Activated CD8-positive, alpha-beta memory T cell treated with anti-CD3 and anti-CD28 coated beads for 24 hours (primary cell): ENCODE measurements around the gene CORIN.
A peak's percentile ranks its signal among the peaks of the same experiment; 100 is the strongest.
"Not testable (repeated sequence)": the region's sequence is repeated elsewhere in the genome, so short reads cannot be mapped to it uniquely, and the experiment has no call there.

Experiments
- DNase-seq: peaks from one replicate; pipeline ENCODE4 v3.0.0-alpha.2; 2020

Gene CORIN

DNA sequence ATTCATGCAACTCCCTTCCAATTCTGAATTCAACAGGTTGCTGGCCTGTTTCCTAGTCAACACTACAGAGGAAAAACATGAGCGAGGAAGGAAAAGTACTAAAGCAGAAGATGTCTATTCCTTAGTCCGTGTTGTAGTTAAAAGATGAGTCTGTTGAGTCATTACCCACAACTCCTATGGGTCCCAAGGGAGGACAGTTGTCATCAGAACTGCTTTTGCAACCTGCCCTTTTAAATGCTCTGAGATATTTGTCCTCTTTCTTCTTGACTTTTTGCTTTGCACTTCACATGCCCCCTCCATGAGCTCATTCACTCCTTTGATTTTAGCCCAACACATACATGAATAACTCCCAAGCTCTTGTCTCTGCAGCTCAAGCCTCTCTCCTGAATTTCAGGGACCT lies 119.2 kb downstream of the CORIN start:
- DNase-seq = no peak

DNA sequence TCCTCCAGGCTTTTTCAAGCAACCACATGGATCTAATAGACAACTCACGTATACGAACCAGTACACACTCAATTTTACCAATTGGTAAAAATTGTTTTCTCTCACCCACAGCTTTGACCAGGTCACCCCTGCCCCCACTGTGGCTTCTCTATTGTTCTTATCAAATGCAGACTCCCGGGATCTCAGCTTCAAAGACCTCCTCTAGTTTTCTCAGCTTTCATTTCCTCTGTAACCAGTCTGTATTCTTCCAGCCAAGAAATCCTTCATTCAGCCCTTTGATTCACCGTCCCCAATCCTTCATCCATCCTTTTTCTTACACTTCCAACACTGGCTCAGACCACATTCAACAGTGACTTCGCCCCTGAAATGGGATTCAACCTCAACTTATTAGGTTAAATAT lies 120.7 kb downstream of the CORIN start:
- no peak for DNase-seq

DNA sequence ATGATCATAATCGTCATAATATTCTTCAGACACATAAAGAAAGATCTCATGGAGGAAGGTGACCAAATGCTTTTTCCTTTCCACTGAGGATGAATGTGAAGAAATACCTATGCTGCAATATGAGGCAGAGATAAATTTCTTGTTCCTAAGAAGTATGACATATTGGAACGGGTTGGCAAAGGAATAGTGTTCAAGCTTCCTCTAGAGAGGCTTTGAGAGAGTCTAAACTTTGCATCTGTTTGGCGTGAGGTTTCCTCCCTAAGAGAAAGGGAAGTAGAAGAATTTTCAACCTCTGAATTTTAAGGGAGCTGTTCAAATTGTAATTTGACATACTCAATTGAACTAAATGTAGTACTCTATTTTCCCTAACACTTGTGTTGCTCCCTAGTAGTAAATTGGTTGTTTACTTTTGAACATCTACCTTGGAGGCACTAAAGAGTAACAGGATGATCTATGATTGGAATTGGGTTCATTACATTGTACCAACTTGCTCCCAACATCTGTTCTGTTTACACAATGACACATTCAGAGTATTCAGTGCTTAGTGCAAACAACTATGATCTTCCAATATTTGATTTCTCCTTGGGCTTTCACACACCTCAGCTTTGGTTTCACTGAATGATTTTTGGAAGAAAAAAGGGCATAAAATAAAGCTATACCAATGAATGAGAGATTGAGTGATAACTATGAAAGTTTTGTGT lies 122.0 kb downstream of the CORIN start:
- no peak for DNase-seq

- no peak for DNase-seq
These were observed 123.6 kb downstream of the CORIN start for GRCh38 chr4:47714269-47714668.

GRCh38 chr4:47713129-47713834 lies 124.6 kb downstream of the CORIN start:
- no peak for DNase-seq

DNA sequence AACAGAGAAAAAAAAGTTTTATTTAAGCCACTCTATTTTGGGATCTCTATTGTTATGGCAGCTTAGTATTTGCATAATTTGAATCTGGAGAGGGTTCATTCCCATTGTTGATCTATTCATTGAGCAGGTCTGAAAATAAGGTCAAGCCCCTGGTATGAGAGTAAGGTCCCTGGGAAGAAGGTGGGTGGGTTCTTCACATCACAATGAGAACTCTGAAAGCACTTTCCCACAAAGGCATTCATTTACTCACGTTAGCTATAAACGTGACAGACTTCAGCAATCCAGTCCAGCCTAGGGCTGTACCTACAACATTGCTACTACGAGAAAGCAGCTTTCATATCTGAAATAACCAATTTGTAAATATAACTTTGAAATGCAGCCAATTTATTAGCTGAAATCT lies 126.2 kb downstream of the CORIN start:
- DNase-seq = no peak

DNA sequence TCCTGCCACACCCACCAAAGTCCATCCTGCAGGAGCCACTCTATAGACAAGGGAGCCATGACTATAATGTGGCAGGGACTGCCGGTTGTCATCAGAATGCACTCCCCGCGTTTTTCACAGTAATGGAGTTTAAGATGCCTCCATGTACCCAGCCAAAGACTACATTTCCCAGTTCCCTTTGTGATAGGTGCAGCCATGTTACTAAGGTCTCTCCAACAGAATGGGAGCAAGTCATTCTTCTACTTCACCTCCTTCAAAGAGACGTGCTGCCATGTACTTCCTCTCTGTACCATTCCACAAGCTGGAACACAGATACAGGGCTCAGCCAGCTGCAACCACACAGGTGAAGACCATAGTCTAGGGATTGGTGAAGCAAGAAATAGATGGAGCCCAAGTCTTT lies 126.7 kb downstream of the CORIN start:
- no peak for DNase-seq

DNA sequence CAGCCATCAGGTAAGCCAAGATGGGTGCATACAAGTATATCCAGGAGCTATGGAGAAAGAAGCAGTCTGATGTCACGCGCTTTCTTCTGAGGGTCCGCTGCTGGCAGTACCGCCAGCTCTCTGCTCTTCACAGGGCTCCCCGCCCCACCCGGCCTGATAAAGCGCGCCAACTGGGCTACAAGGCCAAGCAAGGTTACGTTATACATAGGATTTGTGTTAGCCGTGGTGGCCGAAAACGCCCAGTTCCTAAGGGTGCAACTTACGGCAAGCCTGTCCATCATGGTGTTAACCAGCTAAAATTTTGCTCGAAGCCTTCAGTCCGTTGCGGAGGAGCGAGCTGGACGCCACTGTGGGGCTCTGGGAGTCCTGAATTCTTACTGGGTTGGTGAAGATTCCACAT lies 131.5 kb downstream of the CORIN start:
- DNase-seq = not testable (repeated sequence)

- no peak for DNase-seq
These were observed 132.4 kb downstream of the CORIN start for GRCh38 chr4:47705326-47705981.

GRCh38 chr4:47704693-47705325 lies 133.1 kb downstream of the CORIN start:
- no peak for DNase-seq

GRCh38 chr4:47703956-47704355 lies 133.9 kb downstream of the CORIN start:
- DNase-seq = no peak

- no peak for DNase-seq
These were observed 134.9 kb downstream of the CORIN start for GRCh38 chr4:47703008-47703407.

DNA sequence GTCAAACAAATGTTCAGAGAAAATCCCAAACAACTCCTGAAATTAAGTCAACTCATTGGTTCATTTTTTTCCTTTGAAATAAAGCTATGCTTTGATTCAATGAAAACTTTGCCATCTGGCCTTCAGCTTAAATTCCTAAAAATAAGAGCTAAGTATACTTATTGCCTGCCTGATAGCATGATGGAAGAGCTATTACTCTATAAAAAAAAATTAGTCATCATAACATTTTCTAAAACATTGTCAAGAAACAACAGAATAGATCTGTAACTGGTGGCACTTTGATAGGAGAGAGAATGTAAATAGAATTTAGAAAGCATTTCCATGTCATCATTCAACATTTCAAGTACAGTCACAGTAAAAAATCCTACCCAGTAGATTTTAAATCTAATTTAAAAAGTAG lies 136.6 kb downstream of the CORIN start:
- no peak for DNase-seq

GRCh38 chr4:47698837-47699236 lies 139.0 kb downstream of the CORIN start:
- no peak for DNase-seq

GRCh38 chr4:47696823-47697222 lies 141.0 kb downstream of the CORIN start:
- no peak for DNase-seq

- DNase-seq = no peak
These were observed 142.6 kb downstream of the CORIN start for GRCh38 chr4:47695260-47695659.

- no peak for DNase-seq
These were observed 143.5 kb downstream of the CORIN start for GRCh38 chr4:47694322-47694721.

DNA sequence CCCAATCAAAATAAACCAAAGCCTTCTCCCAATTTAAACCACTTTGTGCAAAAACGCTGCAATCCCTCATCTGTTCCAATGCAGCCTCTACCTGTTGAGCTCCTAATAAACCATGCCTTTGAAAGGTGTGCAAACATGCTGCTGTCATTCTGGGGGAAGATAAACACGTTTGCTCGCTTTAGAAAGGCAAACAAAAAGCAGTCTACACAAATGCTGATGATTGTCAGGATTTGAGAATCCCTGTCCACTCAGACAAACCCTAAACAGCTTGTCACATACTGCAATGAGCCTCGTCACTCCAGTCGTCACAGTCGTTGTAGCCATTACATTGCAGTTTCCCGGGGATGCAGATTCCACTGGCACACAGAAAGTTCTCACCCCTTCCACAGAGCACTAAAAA lies 145.2 kb downstream of the CORIN start:
- no peak for DNase-seq

GRCh38 chr4:47691757-47692383 lies 146.0 kb downstream of the CORIN start:
- not testable (repeated sequence) for DNase-seq

DNA sequence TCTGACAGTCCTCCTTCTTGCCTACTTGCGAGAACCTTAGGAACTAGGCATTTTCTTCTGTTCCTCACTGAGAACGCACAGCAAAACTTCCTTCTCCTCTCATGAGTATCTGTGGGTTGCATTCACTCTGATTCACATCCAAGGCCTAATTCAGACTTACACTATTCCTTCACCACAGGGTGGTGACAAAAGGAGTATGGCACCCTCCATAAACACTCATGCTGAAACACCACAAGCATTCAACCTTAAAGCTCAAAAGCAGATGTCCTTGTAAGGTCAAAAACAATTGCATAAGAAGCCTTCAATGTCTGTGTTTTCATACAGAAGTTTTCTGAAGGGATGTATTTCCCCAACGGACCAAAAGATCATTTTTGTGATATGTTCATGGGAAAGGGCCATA lies 147.3 kb downstream of the CORIN start:
- DNase-seq = no peak

DNA sequence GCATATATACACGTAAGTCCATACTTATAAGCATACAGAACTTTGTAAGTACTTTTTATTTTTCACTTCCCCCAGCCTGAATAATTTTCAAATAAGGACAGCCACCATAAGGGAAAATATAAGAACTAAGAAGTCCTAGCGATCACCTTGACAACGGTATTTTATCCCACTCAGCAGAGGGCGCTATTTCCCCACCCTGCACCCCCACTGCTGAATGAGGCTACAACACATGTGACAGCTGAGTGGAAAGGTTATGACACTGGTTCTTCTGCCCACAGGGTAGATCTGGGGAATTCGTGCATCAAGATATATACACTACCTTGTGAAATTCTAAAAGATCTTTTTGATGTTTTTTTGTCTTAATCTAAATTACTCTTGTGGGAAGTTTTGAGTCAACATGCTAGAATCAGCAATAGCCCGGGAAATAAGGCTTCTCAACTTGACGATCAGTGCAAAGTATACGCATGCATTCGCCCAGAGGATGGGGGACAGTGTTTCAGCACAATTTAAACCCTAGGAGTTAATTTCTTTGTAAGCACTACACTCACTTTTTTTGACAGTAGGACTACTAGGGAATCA lies 151.5 kb downstream of the CORIN start:
- peak; percentile 79 for DNase-seq

DNA sequence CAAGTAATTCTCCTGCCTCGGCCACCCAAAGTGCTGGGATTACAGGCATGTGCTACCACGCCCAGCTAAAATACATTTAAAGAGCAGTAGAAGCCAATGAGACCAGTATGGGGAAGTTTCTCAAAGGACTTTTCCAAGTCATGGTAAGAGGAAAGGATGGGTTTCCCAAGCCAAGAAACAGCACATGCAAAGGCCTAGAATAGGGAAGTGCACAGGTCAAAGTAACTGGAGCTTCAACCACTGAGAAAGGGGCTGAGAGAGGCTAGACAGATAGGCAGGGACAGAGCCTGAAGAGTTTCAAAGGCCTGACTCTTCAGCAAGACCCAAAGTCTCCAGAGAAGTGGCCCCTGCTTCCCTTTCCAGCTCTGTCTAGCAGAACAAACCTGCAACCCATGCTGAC lies 162.1 kb downstream of the CORIN start:
- DNase-seq = no peak

DNA sequence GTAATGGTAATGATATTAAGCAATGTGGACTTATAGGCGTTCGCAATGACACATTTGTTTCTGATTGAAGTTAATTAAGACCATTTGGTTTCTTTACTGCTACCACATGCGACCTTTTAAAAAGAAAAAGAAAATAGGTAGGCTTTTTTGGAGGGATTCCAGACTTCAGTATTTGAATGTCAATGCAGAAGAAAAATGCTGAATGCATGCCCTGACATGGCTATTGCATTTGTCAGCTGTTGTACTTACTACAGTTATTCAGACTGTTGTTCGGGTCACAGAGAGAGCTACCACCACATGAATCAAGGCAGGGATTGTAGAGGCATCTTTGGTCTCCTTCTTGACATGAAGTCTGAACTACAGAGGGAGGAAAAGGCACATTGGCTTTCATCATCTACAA lies 163.7 kb downstream of the CORIN start:
- DNase-seq = no peak
